LNCaP clone FGC (cell line): ENCODE data around the gene TALDO1.
A peak's percentile ranks its signal among the peaks of the same experiment; 100 is the strongest.

Experiments used
- DNase-seq: peaks from one replicate; pipeline ENCODE4 v3.0.0-alpha.2; 2011; ENCODE audit warnings: low read depth
- H3K4me3 ChIP-seq: 2 replicates; pipeline ENCODE4 v1.5.1; 2011; ENCODE audit warnings: mild to moderate bottlenecking, low read depth, low read length, control low read depth
- CTCF ChIP-seq: IDR thresholded peaks from 2 replicates; pipeline ENCODE4 v1.5.1; 2012; ENCODE audit warnings: mild to moderate bottlenecking; ENCODE audit not compliant: control insufficient read depth, insufficient read depth; ENCODE audit errors: extremely low read depth

The TALDO1 gene

GRCh38 chr11:762421-763072, 15.3 kb downstream of the TALDO1 start:
- DNase-seq = no peak

DNA sequence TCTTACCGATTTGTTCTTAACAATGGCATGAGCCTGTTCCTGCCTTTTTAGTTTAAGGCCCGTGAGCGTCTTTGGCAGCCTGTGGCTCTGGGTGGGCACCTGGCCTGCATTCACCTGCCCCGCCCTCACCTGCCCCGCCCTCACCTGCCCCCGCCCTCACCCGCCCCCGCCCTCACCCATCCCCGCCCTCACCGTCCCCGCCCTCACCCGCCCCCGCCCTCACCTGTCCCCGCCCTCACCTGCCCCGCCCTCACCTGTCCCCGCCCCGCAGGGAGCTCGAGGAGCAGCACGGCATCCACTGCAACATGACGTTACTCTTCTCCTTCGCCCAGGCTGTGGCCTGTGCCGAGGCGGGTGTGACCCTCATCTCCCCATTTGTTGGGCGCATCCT, 15.8 kb downstream of the TALDO1 start:
- TF ChIP-seq CTCF = no peak
- H3K4me3 ChIP-seq = no peak overlapping the region
- DNase-seq = no peak

More at GRCh38 chr11:762421-763072, 15.3 kb downstream of the TALDO1 start:
- 0 out of 2 replicates have a peak, but pooled peaks have one; percentile 13 for TF ChIP-seq CTCF
- no peak overlapping the region for H3K4me3 ChIP-seq

- TF ChIP-seq CTCF = no peak
- no peak overlapping the region for H3K4me3 ChIP-seq
- DNase-seq = no peak
Observed at GRCh38 chr11:763549-764321, 16.5 kb downstream of the TALDO1 start.

DNA sequence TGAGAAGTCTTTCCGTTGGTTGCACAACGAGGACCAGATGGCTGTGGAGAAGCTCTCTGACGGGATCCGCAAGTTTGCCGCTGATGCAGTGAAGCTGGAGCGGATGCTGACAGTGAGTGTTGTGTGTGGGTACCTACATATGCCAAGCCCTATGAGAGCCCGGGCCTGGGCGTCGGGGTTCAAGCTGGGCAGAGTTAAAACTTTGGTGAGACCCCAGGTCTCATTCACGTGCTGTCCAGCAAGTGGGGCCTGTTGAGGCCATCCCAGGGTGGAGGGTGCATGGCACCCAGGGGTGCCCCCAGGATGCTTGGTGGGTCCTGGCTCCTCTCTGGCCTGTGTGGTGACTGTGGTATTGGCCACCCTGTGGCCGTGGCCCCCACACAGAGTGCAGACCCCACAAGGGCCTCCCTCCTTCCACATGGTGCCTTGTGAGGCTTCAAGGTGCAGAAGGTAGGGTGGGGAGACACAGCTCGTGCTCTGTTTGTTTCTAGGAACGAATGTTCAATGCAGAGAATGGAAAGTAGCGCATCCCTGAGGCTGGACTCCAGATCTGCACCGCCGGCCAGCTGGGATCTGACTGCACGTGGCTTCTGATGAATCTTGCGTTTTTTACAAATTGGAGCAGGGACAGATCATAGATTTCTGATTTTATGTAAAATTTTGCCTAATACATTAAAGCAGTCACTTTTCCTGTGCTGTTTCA, 17.2 kb downstream of the TALDO1 start:
- TF ChIP-seq CTCF = no peak
- no peak for DNase-seq
- H3K4me3 ChIP-seq = no peak overlapping the region

- H3K4me3 ChIP-seq = no peak overlapping the region
- DNase-seq = no peak
- peak; percentile 70 for TF ChIP-seq CTCF
Observed at GRCh38 chr11:765025-765801, 17.9 kb downstream of the TALDO1 start.

DNA sequence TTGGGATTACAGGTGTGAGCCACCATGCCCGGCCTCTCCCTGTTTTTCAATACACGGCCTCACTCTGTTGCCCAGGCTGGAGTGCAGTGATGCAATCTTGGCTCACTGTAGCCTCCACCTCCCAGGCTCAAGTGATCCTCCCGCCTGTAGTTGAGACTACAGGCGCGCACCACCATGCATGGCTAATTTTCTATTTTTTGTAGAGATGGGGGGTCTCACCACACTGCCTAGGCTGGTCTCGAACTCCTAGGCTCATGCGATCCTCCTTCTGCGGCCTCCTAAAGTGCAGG, 18.5 kb downstream of the TALDO1 start:
- DNase-seq = no peak
- TF ChIP-seq CTCF = no peak
- no peak overlapping the region for H3K4me3 ChIP-seq
